ENCODE measurements around the gene HNRNPA2B1.

Gene HNRNPA2B1

DNA sequence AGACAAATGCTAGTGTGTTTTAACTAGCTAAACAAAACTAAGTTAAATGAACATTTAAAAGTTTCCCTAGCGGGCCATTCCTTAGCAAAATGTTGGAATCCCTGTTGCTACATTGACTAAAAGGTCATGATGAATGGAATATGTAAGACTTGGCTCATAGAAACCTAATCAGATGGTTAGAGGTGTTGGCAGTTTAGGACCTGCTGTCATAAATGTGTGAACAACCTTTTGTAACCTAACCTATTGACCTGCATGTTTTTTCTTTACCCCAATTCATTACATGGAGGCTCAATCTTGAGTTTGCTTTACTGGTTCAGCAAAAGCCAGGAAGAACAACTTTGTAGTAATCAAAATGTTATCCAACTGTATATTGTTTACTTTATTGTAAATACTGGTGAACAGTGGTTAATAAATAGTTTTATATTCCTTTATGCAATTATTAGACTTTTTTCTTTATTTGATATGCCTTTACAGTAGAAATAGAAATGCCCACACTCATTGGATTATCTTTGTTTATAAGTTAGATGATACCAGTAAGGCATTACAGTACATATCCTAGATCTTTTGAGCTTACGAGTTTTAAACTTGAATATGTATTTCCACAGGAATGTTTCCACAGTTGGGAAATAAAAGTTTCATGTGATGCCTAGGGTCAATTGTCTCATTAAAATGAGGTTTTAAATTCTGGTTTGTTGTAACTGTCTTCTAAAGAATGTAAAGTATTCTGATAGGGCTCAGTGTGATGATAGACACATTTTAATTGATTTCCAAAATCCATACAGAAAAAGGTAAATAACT lies 12.6 kb upstream of the HNRNPA2B1 start:
- peaks cover 4% of the 10 kb centered on the region for H3K79me2 ChIP-seq (ENCODE audit: control insufficient read depth, insufficient read depth, low read length)
- H3K18ac ChIP-seq (ENCODE audit: low read length) = no peak overlapping the region
- H3K4me3 ChIP-seq (ENCODE audit: low read length) = no peak overlapping the region
- no peak overlapping the region for H2BK15ac ChIP-seq (replicated peaks; ENCODE audit: low read depth)
- no peak overlapping the region for H3K9ac ChIP-seq (ENCODE audit: low read length)
- peaks cover 4% of the 10 kb centered on the region for H3K36me3 ChIP-seq (ENCODE audit: control insufficient read depth, insufficient read depth, low read length)
- H2BK120ac ChIP-seq (ENCODE audit: low read depth, low read length) = no peak overlapping the region
- H3K23ac ChIP-seq (ENCODE audit: low read length) = no peak overlapping the region
- H3K27me3 ChIP-seq (ENCODE audit: insufficient read depth, low read length, poor library complexity) = no peaks in the 10 kb centered on the region
- no peak overlapping the region for H3K56ac ChIP-seq (ENCODE audit: low read length)
- H4K8ac ChIP-seq (ENCODE audit: low read depth, low read length) = no peak overlapping the region
- DNase-seq = no peak
- no peaks in the 10 kb centered on the region for H3K4me1 ChIP-seq (ENCODE audit: control insufficient read depth, low read depth, low read length)
- H2BK5ac ChIP-seq (ENCODE audit: low read length) = no peak overlapping the region
- WGBS (ENCODE audit: extremely low coverage, insufficient coverage, low lambda C conversion rate) = no CpG with 5 or more reads among the region's 2 CpGs
- H3K27ac ChIP-seq (ENCODE audit: low read depth, low read length) = no peak overlapping the region
- no peak overlapping the region for H4K5ac ChIP-seq (ENCODE audit: low read length)
- no peak overlapping the region for H3K4ac ChIP-seq (ENCODE audit: low read depth, low read length)
- no peak overlapping the region for H3K4me2 ChIP-seq (ENCODE audit: low read length)
- no peaks in the 10 kb centered on the region for H3K79me1 ChIP-seq (ENCODE audit: low read length)
- H2AK5ac ChIP-seq (ENCODE audit: low read length) = no peak overlapping the region

DNA sequence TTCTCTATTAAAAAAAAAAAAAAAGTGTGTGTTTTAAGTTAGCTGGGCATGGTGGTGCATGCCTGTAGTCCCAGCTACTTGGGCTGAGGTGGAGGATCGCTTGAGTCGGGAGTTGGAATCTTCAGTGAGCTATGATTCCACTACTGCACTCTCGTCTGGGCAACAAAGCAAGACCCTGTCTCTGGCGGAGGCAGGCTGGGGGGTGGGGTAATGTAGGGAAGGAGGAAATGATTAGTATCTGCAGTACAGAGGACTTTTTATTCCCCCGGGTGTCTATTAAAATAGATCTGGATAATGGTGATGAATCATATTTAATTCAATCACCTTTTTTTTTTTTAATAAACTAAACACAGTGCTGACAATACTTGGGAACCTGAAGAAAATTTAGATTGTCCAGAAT lies 7.5 kb upstream of the HNRNPA2B1 start:
- H3K18ac ChIP-seq (ENCODE audit: low read length) = no peak overlapping the region
- H3K4me3 ChIP-seq (ENCODE audit: low read length) = no peak overlapping the region
- H3K4me1 ChIP-seq (ENCODE audit: control insufficient read depth, low read depth, low read length) = peaks cover 3% of the 10 kb centered on the region
- H2BK120ac ChIP-seq (ENCODE audit: low read depth, low read length) = no peak overlapping the region
- H3K27ac ChIP-seq (ENCODE audit: low read depth, low read length) = no peak overlapping the region
- H3K4ac ChIP-seq (ENCODE audit: low read depth, low read length) = no peak overlapping the region
- H2BK5ac ChIP-seq (ENCODE audit: low read length) = no peak overlapping the region
- no peak overlapping the region for H3K56ac ChIP-seq (ENCODE audit: low read length)
- no peak overlapping the region for H3K4me2 ChIP-seq (ENCODE audit: low read length)
- H4K8ac ChIP-seq (ENCODE audit: low read depth, low read length) = no peak overlapping the region
- H3K23ac ChIP-seq (ENCODE audit: low read length) = no peak overlapping the region
- no peak overlapping the region for H3K9ac ChIP-seq (ENCODE audit: low read length)
- H3K36me3 ChIP-seq (ENCODE audit: control insufficient read depth, insufficient read depth, low read length) = peaks cover 6% of the 10 kb centered on the region
- no CpG with 5 or more reads among the region's 5 CpGs for WGBS (ENCODE audit: extremely low coverage, insufficient coverage, low lambda C conversion rate)
- no peaks in the 10 kb centered on the region for H3K79me1 ChIP-seq (ENCODE audit: low read length)
- no peak overlapping the region for H2BK15ac ChIP-seq (replicated peaks; ENCODE audit: low read depth)
- H3K79me2 ChIP-seq (ENCODE audit: control insufficient read depth, insufficient read depth, low read length) = peaks cover 49% of the 10 kb centered on the region
- no peak for DNase-seq
- H2AK5ac ChIP-seq (ENCODE audit: low read length) = no peak overlapping the region
- no peak overlapping the region for H4K5ac ChIP-seq (ENCODE audit: low read length)
- H3K27me3 ChIP-seq (ENCODE audit: insufficient read depth, low read length, poor library complexity) = no peaks in the 10 kb centered on the region

DNA sequence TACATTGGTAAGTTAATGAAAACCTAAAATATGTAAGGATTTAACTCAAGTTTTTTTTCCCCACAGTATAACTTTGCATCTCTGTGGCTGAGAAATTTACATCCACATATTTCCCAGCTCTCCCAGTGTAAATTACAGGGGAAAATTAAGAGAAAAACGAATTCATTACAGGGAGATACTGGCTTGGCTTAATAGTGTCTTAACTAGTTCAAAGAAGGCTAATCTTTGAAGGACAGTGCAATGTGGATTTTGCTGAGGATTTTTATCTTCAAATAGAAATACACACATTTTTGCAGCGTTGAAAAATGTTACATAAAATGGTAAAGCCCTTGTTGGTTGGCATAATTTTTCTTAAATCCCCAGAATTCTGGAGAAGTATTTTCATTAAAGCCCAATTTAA lies 2.5 kb upstream of the HNRNPA2B1 start:
- Histone ChIP-seq H2BK5ac (ENCODE audit: low read length) (no peak overlapping the region), H3K4me3 (ENCODE audit: low read length) (peak overlapping the region; percentile 34)
- no peak for DNase-seq

DNA sequence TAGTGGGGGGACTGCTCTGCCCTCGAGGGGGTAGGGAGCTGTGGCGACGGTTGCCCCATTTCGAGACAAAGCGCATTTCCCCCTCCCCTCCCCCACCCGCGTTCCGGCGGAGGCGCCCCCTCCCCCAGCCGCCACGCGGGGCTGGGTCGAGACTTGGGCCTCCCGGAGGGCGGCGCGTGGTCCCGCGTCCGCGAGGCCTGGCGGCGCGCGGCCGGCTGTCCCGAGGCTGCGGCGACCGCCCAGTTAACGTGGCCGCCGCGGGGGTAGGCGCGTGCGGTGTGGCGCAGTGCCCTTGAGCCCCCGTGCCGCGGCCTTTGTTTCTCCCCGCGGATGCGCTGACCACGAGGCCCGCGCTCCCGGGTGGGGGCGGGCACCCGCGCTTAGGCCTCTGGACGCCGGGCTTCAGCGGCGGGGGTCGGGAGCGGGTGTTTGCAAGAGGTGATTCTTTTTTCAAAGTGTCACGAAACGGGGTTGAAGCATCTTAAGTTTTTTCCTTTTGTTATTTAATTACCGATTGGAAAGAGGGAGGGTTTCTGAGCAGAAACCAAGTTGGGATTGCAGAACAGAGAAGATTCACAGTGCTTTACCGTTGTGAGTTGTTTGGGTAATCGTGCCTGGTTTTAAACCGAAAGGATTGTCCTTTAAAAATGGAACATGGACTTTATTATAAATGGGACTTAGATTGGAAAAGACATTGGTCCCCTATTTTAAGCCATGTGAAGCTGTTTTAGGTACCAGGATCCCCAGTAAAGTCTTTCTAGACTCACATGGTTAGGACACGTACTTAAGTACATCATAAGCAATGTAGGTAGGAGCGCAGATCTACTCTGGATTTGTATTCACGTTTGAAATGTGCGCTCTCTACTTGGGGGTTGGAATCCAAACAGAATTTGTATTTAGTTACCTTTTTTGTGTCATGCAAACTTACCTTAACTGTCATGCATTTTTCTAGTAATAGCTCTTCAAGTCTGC lies 1.8 kb upstream of the HNRNPA2B1 start:
- no CpG with 5 or more reads among the region's 68 CpGs for WGBS (ENCODE audit: extremely low coverage, insufficient coverage, low lambda C conversion rate)
- peak overlapping the region; percentile 94 for H3K4me3 ChIP-seq (ENCODE audit: low read length)
- no peak overlapping the region for H4K5ac ChIP-seq (ENCODE audit: low read length)
- H3K18ac ChIP-seq (ENCODE audit: low read length) = peak overlapping the region; percentile 99
- H3K23ac ChIP-seq (ENCODE audit: low read length) = peak overlapping the region; percentile 8
- peak overlapping the region; percentile 99 for H2BK120ac ChIP-seq (ENCODE audit: low read depth, low read length)
- peaks cover 76% of the 10 kb centered on the region for H3K79me2 ChIP-seq (ENCODE audit: control insufficient read depth, insufficient read depth, low read length)
- H3K4ac ChIP-seq (ENCODE audit: low read depth, low read length) = peak overlapping the region; percentile 100
- no peak for DNase-seq
- H3K27me3 ChIP-seq (ENCODE audit: insufficient read depth, low read length, poor library complexity) = no peaks in the 10 kb centered on the region
- peak overlapping the region; percentile 75 for H2BK5ac ChIP-seq (ENCODE audit: low read length)
- peak overlapping the region; percentile 92 for H3K56ac ChIP-seq (ENCODE audit: low read length)
- H4K8ac ChIP-seq (ENCODE audit: low read depth, low read length) = peak overlapping the region; percentile 70
- no peaks in the 10 kb centered on the region for H3K79me1 ChIP-seq (ENCODE audit: low read length)
- peak overlapping the region; percentile 3 for H2BK15ac ChIP-seq (replicated peaks; ENCODE audit: low read depth)
- peak overlapping the region; percentile 6 for H2AK5ac ChIP-seq (ENCODE audit: low read length)
- peaks cover 3% of the 10 kb centered on the region for H3K4me1 ChIP-seq (ENCODE audit: control insufficient read depth, low read depth, low read length)
- peaks cover 4% of the 10 kb centered on the region for H3K36me3 ChIP-seq (ENCODE audit: control insufficient read depth, insufficient read depth, low read length)
- peak overlapping the region; percentile 96 for H3K27ac ChIP-seq (ENCODE audit: low read depth, low read length)
- H3K9ac ChIP-seq (ENCODE audit: low read length) = peak overlapping the region; percentile 96
- peak overlapping the region; percentile 39 for H3K4me2 ChIP-seq (ENCODE audit: low read length)

More for the DNA sequence above, 2.5 kb upstream of the HNRNPA2B1 start:
- WGBS (ENCODE audit: extremely low coverage, insufficient coverage, low lambda C conversion rate) = no CpG with 5 or more reads among the region's 2 CpGs
- peak overlapping the region; percentile 56 for H3K56ac ChIP-seq (ENCODE audit: low read length)
- H3K23ac ChIP-seq (ENCODE audit: low read length) = no peak overlapping the region
- H2BK120ac ChIP-seq (ENCODE audit: low read depth, low read length) = no peak overlapping the region
- peaks cover 80% of the 10 kb centered on the region for H3K79me2 ChIP-seq (ENCODE audit: control insufficient read depth, insufficient read depth, low read length)
- H3K27ac ChIP-seq (ENCODE audit: low read depth, low read length) = no peak overlapping the region
- no peak overlapping the region for H2BK15ac ChIP-seq (replicated peaks; ENCODE audit: low read depth)
- no peak overlapping the region for H2AK5ac ChIP-seq (ENCODE audit: low read length)
- peak overlapping the region; percentile 7 for H3K4me2 ChIP-seq (ENCODE audit: low read length)
- H4K5ac ChIP-seq (ENCODE audit: low read length) = no peak overlapping the region
- H3K18ac ChIP-seq (ENCODE audit: low read length) = no peak overlapping the region
- H4K8ac ChIP-seq (ENCODE audit: low read depth, low read length) = no peak overlapping the region
- no peaks in the 10 kb centered on the region for H3K27me3 ChIP-seq (ENCODE audit: insufficient read depth, low read length, poor library complexity)
- H3K4me1 ChIP-seq (ENCODE audit: control insufficient read depth, low read depth, low read length) = peaks cover 3% of the 10 kb centered on the region
- H3K36me3 ChIP-seq (ENCODE audit: control insufficient read depth, insufficient read depth, low read length) = peaks cover 4% of the 10 kb centered on the region
- H3K79me1 ChIP-seq (ENCODE audit: low read length) = no peaks in the 10 kb centered on the region
- H3K4ac ChIP-seq (ENCODE audit: low read depth, low read length) = no peak overlapping the region
- H3K9ac ChIP-seq (ENCODE audit: low read length) = peak overlapping the region; percentile 96

DNA sequence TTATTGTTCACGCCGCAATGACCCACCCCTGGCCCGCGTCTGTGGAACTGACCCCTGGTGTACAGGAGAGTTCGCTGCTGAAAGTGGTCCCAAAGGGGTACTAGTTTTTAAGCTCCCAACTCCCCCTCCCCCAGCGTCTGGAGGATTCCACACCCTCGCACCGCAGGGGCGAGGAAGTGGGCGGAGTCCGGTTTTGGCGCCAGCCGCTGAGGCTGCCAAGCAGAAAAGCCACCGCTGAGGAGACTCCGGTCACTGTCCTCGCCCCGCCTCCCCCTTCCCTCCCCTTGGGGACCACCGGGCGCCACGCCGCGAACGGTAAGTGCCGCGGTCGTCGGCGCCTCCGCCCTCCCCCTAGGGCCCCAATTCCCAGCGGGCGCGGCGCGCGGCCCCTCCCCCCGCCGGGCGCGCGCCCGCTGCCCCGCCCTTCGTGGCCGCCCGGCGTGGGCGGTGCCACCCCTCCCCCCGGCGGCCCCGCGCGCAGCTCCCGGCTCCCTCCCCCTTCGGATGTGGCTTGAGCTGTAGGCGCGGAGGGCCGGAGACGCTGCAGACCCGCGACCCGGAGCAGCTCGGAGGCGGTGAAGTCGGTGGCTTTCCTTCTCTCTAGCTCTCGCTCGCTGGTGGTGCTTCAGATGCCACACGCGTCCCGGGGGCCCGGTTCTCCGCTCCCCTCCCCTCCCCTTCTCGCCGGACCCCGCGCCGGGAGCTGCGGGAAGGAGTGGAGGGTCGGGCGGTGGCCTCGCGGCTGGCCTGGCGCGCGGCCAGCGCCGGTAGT lies 887 bp upstream of the HNRNPA2B1 start, which contains the start of gene CBX3:
TSS of gene CBX3 (plus strand) at position 499 of the 772 bp plus-strand sequence. CDS start 1,254 bp downstream, outside the sequence.
- peaks cover 5% of the 10 kb centered on the region for H3K4me1 ChIP-seq (ENCODE audit: control insufficient read depth, low read depth, low read length)
- H3K9ac ChIP-seq (ENCODE audit: low read length) = peak within 1 kb of the TSS; percentile 100
- H3K18ac ChIP-seq (ENCODE audit: low read length) = peak within 1 kb of the TSS; percentile 99
- H3K27me3 ChIP-seq (ENCODE audit: insufficient read depth, low read length, poor library complexity) = no peaks in the 10 kb centered on the region
- peak within 1 kb of the TSS; percentile 100 for H3K4ac ChIP-seq (ENCODE audit: low read depth, low read length)
- H2BK120ac ChIP-seq (ENCODE audit: low read depth, low read length) = peak within 1 kb of the TSS; percentile 99
- H3K36me3 ChIP-seq (ENCODE audit: control insufficient read depth, insufficient read depth, low read length) = peaks cover 6% of the 10 kb centered on the region
- peak within 1 kb of the TSS; percentile 71 for H3K23ac ChIP-seq (ENCODE audit: low read length)
- peak within 1 kb of the TSS; percentile 99 for H3K27ac ChIP-seq (ENCODE audit: low read depth, low read length)
- WGBS (ENCODE audit: extremely low coverage, insufficient coverage, low lambda C conversion rate) = no CpG with 5 or more reads among the region's 86 CpGs
- peak within 1 kb of the TSS; percentile 6 for H2AK5ac ChIP-seq (ENCODE audit: low read length)
- no peaks in the 10 kb centered on the region for H3K79me1 ChIP-seq (ENCODE audit: low read length)
- H2BK15ac ChIP-seq (replicated peaks; ENCODE audit: low read depth) = peak within 1 kb of the TSS; percentile 97
- peak within 1 kb of the TSS; percentile 98 for H2BK5ac ChIP-seq (ENCODE audit: low read length)
- H3K4me2 ChIP-seq (ENCODE audit: low read length) = peak within 1 kb of the TSS; percentile 53
- H3K56ac ChIP-seq (ENCODE audit: low read length) = peak within 1 kb of the TSS; percentile 99
- no peak within 1 kb of the TSS for H4K5ac ChIP-seq (ENCODE audit: low read length)
- DNase-seq = peak; percentile 98
- peak within 1 kb of the TSS; percentile 100 for H3K4me3 ChIP-seq (ENCODE audit: low read length)
- peak within 1 kb of the TSS; percentile 70 for H4K8ac ChIP-seq (ENCODE audit: low read depth, low read length)
- H3K79me2 ChIP-seq (ENCODE audit: control insufficient read depth, insufficient read depth, low read length) = peaks cover 79% of the 10 kb centered on the region
